GM19193 (cell line): ENCODE data around the gene NFIX.

Experiments used
- POLR2A ChIP-seq: IDR thresholded peaks from 4 replicates; pipeline ENCODE4 v1.6.1; 2011; ENCODE audit not compliant: insufficient read depth, insufficient read length; ENCODE audit errors: extremely low read depth

NFIX gene

GRCh38 chr19:13055213-13056051, 60.2 kb downstream of the NFIX start:
- no peak for TF ChIP-seq POLR2A

GRCh38 chr19:13056052-13056660, 60.9 kb downstream of the NFIX start:
- TF ChIP-seq POLR2A: no peak

GRCh38 chr19:13057147-13057572, 61.9 kb downstream of the NFIX start:
- no peak for TF ChIP-seq POLR2A

- TF ChIP-seq POLR2A: no peak
These were observed 62.5 kb downstream of the NFIX start for GRCh38 chr19:13057744-13058143.

- no peak for TF ChIP-seq POLR2A
These were observed 63.8 kb downstream of the NFIX start for GRCh38 chr19:13058951-13059660.

GRCh38 chr19:13060233-13060963, 65.1 kb downstream of the NFIX start:
- no peak for TF ChIP-seq POLR2A

- no peak for TF ChIP-seq POLR2A
These were observed 66.0 kb downstream of the NFIX start for GRCh38 chr19:13060964-13061927.

- no peak for TF ChIP-seq POLR2A
These were observed 67.0 kb downstream of the NFIX start for GRCh38 chr19:13062317-13062716.

- no peak for TF ChIP-seq POLR2A
These were observed 68.3 kb downstream of the NFIX start for GRCh38 chr19:13063461-13064091.

GRCh38 chr19:13064092-13064489, 68.8 kb downstream of the NFIX start:
- no peak for TF ChIP-seq POLR2A

GRCh38 chr19:13066226-13066625, 71.0 kb downstream of the NFIX start:
- TF ChIP-seq POLR2A: no peak

GRCh38 chr19:13066933-13067807, 71.9 kb downstream of the NFIX start:
- no peak for TF ChIP-seq POLR2A
